ENCODE results near the gene NPAS2. TPM values are rescaled to one million over a fixed set of nuclear protein-coding genes. Genes with fewer than 3 reads are reported as not detected.

The NPAS2 gene
- total RNA-seq, 5 donors from 2014 or later (not counting 1 experiment from before 2014, with no cell fraction given) = 3.5 to 9.5 (median 4.4) TPM

- peaks cover 5 to 19% (median 16%) of the 10 kb centered on the region in 3 donors for H3K4me1 Mint-ChIP-seq
- H3K4me3 Mint-ChIP-seq = peak overlapping the region in 2 of 3 donors; percentile 40 to 59
- ATAC-seq (replicated peaks in 1 of 4) (peak; percentile 11 to 23 (median 14)), DNase-seq (no peak)
- ChIA-PET POLR2A (interaction anchor here in 1 of 2 donors (0.6 kb wide), 1 partner anchor 85 kb away, joined by 3 read pairs; no protein-coding TSS in a partner anchor), CTCF (interaction anchor here in 1 of 2 donors (0.5 kb wide), 1 partner anchor 281 kb away, joined by 3 read pairs; no protein-coding TSS in a partner anchor)
- no peaks in the 10 kb centered on the region for H3K9me3 Mint-ChIP-seq
- H3K4me1 ChIP-seq (ENCODE audit: control insufficient read depth in 1 of 2, extremely low read depth in 1 of 2, insufficient read depth in 2 of 2, low read length in 2 of 2) = peaks cover 0 to 10% of the 10 kb centered on the region in 2 experiments
- H3K9me3 ChIP-seq = no peaks in the 10 kb centered on the region
- H3K27ac Mint-ChIP-seq = peak overlapping the region; percentile 89 to 90
- no peaks in the 10 kb centered on the region for H3K27me3 Mint-ChIP-seq
- peak overlapping the region; percentile 76 for H3K27ac ChIP-seq (ENCODE audit: low read length)
- H3K4me3 ChIP-seq (ENCODE audit: control insufficient read depth in 1 of 2, extremely low read depth in 1 of 2, low read length in 1 of 2) = no peak overlapping the region
- H3K36me3 ChIP-seq (ENCODE audit: control insufficient read depth in 2 of 2, extremely low read depth in 1 of 2, insufficient read depth in 1 of 2, low read length in 1 of 2) = no peaks in the 10 kb centered on the region
- no CpG with 5 or more reads among the region's 1 CpG for WGBS (ENCODE audit: insufficient coverage)
- H3K36me3 Mint-ChIP-seq = no peaks in the 10 kb centered on the region
- H3K27me3 ChIP-seq (replicated peaks in 1 of 2; ENCODE audit: control insufficient read depth in 2 of 2, extremely low read depth in 1 of 2, insufficient read depth in 2 of 2, low read length in 1 of 2) = no peaks in the 10 kb centered on the region
These were observed 104.2 kb downstream of the NPAS2 start for GRCh38 chr2:100924122-100924519.

DNA sequence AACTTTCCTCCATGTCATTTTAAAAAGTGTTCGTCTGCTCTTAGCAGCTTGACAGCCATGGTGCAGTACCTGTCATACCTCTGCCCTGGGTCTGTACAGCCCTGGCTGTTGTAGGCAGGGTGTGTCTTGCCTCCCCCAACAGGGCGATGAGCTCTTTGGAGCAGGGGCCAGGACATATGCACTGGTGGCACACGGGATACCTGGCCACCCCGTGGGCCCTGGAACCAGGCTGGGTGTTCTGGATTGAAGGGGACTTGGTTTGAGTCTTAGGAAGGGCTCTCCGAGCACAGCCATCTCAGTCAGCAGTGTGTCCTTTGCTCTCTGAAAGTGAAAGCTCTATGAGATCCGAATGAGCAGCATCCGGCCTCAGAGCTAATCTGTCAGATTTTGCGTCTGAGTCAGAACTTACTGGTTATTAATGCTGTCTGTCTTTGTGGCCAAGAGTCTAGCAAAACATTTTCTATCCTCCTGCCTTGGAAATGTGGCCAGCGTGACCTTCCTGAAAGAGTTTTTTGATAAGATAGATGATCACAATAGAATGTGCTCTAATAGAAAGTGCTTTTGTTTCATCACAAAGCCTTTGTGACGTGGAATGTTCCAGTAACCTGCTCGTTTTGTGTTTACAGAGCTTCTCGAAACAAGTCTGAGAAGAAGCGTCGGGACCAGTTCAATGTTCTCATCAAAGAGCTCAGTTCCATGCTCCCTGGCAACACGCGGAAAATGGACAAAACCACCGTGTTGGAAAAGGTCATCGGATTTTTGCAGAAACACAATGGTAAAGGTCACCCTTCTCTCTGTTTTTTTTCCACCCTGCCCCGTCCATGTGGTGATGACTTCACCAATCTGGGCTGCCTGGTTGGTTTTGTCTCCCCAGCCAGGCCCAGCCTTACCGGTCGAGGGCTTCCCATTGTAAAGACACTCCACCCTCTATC lies 104.8 kb downstream of the NPAS2 start:
- H3K36me3 ChIP-seq (ENCODE audit: control insufficient read depth in 2 of 2, extremely low read depth in 1 of 2, insufficient read depth in 1 of 2, low read length in 1 of 2) = no peaks in the 10 kb centered on the region
- no peaks in the 10 kb centered on the region for H3K27me3 ChIP-seq (replicated peaks in 1 of 2; ENCODE audit: control insufficient read depth in 2 of 2, extremely low read depth in 1 of 2, insufficient read depth in 2 of 2, low read length in 1 of 2)
- peak overlapping the region in 1 of 2 donors; percentile 27 for H3K4me3 ChIP-seq (ENCODE audit: control insufficient read depth in 1 of 2, extremely low read depth in 1 of 2, low read length in 1 of 2)
- peak; percentile 79 to 93 (median 86) for ATAC-seq (replicated peaks in 1 of 4)
- peak overlapping the region; percentile 40 to 65 (median 59) for H3K4me3 Mint-ChIP-seq
- H3K9me3 Mint-ChIP-seq = no peaks in the 10 kb centered on the region
- H3K9me3 ChIP-seq = no peaks in the 10 kb centered on the region
- peaks cover 5 to 19% (median 16%) of the 10 kb centered on the region in 3 donors for H3K4me1 Mint-ChIP-seq
- POLR2A ChIA-PET = interaction anchor here (0.6 to 1.1 kb wide), 2 partner anchors 16 to 86 kb away, joined by 3 read pairs; no protein-coding TSS in a partner anchor
- H3K36me3 Mint-ChIP-seq = no peaks in the 10 kb centered on the region
- no peaks in the 10 kb centered on the region for H3K27me3 Mint-ChIP-seq
- DNase-seq = peak in 17 of 35 experiments; percentile 4 to 50 (median 14)
- WGBS (ENCODE audit: insufficient coverage) = 58% methylated on average over 11 of the region's 21 CpGs
- peak overlapping the region; percentile 89 to 90 for H3K27ac Mint-ChIP-seq
- CTCF ChIA-PET = interaction anchor here (0.5 kb wide), 2 partner anchors 40 to 282 kb away, joined by 3 to 4 read pairs; no protein-coding TSS in a partner anchor
- H3K27ac ChIP-seq (ENCODE audit: low read length) = peak overlapping the region; percentile 76
- H3K4me1 ChIP-seq (ENCODE audit: control insufficient read depth in 1 of 2, extremely low read depth in 1 of 2, insufficient read depth in 2 of 2, low read length in 2 of 2) = peaks cover 0 to 10% of the 10 kb centered on the region in 2 experiments

DNA sequence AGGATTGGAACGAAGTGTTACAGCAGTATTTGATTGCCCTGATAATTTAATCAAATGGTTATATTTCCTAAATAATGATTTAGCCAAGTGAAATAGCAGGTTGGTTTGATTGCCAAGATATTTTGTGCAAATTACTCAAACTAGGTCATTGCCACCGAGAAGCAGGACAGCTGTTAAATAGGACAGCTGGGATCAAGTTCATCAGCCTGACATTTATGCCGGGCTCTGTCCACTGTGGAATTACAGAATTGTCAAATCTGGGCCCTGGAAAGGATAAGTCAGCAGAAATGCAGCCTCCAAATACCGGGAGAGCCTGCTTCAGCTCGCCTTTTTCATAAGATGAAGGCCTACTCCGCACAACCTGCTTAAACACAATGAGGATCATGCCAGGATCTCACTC lies 108.3 kb downstream of the NPAS2 start:
- ChIA-PET POLR2A (no interaction called here), CTCF (no interaction called here)
- Histone ChIP-seq H3K27ac (ENCODE audit: low read length) (no peak overlapping the region), H3K9me3 (no peaks in the 10 kb centered on the region), H3K27me3 (replicated peaks in 1 of 2; ENCODE audit: control insufficient read depth in 2 of 2, extremely low read depth in 1 of 2, insufficient read depth in 2 of 2, low read length in 1 of 2) (no peaks in the 10 kb centered on the region), H3K4me3 (ENCODE audit: control insufficient read depth in 1 of 2, extremely low read depth in 1 of 2, low read length in 1 of 2) (no peak overlapping the region), H3K36me3 (ENCODE audit: control insufficient read depth in 2 of 2, extremely low read depth in 1 of 2, insufficient read depth in 1 of 2, low read length in 1 of 2) (no peaks in the 10 kb centered on the region), H3K4me1 (ENCODE audit: control insufficient read depth in 1 of 2, extremely low read depth in 1 of 2, insufficient read depth in 2 of 2, low read length in 2 of 2) (peaks cover 0 to 10% of the 10 kb centered on the region in 2 experiments)
- WGBS (ENCODE audit: insufficient coverage) = 75% methylated on average over 3 of the region's 6 CpGs
- H3K4me3 Mint-ChIP-seq = no peak overlapping the region
- DNase-seq (no peak), ATAC-seq (replicated peaks in 1 of 4) (no peak)
- no peaks in the 10 kb centered on the region for H3K36me3 Mint-ChIP-seq
- peaks cover 5 to 19% (median 16%) of the 10 kb centered on the region in 3 donors for H3K4me1 Mint-ChIP-seq
- no peak overlapping the region for H3K27ac Mint-ChIP-seq
- no peaks in the 10 kb centered on the region for H3K9me3 Mint-ChIP-seq
- no peaks in the 10 kb centered on the region for H3K27me3 Mint-ChIP-seq

DNA sequence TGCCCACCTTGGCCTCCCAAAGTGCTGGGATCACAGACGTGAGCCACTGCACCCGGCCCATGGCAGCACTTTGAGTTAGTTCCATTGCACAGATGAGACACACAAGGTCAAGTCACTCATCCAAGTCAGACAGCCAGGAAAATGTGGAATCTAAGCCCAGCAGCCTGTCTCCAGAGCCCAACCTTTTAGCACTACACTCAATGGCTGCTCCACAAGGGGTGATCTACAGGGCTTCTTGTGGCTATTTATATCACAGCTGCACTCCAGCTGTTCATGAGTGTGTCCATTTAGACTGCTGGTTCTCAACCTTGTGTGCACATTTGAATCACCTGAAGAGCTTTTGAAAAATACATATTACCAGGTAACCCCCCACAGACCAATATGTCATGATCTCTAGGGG lies 109.2 kb downstream of the NPAS2 start:
- 100% methylated on average over 1 of the region's 2 CpGs for WGBS (ENCODE audit: insufficient coverage)

GRCh38 chr2:100934504-100935371 lies 114.8 kb downstream of the NPAS2 start:
- CTCF ChIA-PET = no interaction called here
- Histone ChIP-seq H3K27ac (ENCODE audit: low read length) (no peak overlapping the region), H3K27me3 (replicated peaks in 1 of 2; ENCODE audit: control insufficient read depth in 2 of 2, extremely low read depth in 1 of 2, insufficient read depth in 2 of 2, low read length in 1 of 2) (no peaks in the 10 kb centered on the region), H3K36me3 (ENCODE audit: control insufficient read depth in 2 of 2, extremely low read depth in 1 of 2, insufficient read depth in 1 of 2, low read length in 1 of 2) (no peaks in the 10 kb centered on the region), H3K4me1 (ENCODE audit: control insufficient read depth in 1 of 2, extremely low read depth in 1 of 2, insufficient read depth in 2 of 2, low read length in 2 of 2) (no peaks in the 10 kb centered on the region), H3K4me3 (ENCODE audit: control insufficient read depth in 1 of 2, extremely low read depth in 1 of 2, low read length in 1 of 2) (no peak overlapping the region), H3K9me3 (no peaks in the 10 kb centered on the region)
- no peaks in the 10 kb centered on the region for H3K36me3 Mint-ChIP-seq
- no peaks in the 10 kb centered on the region for H3K9me3 Mint-ChIP-seq
- POLR2A ChIA-PET = no interaction called here
- DNase-seq (no peak), ATAC-seq (replicated peaks in 1 of 4) (no peak)
- H3K27me3 Mint-ChIP-seq = no peaks in the 10 kb centered on the region
- no peak overlapping the region for H3K4me3 Mint-ChIP-seq
- no peak overlapping the region for H3K27ac Mint-ChIP-seq
- 96% methylated on average over 4 of the region's 6 CpGs for WGBS (ENCODE audit: insufficient coverage)
- H3K4me1 Mint-ChIP-seq = no peaks in the 10 kb centered on the region

More for the DNA sequence above, 109.2 kb downstream of the NPAS2 start:
- Histone ChIP-seq H3K27me3 (replicated peaks in 1 of 2; ENCODE audit: control insufficient read depth in 2 of 2, extremely low read depth in 1 of 2, insufficient read depth in 2 of 2, low read length in 1 of 2) (no peaks in the 10 kb centered on the region), H3K27ac (ENCODE audit: low read length) (no peak overlapping the region), H3K4me3 (ENCODE audit: control insufficient read depth in 1 of 2, extremely low read depth in 1 of 2, low read length in 1 of 2) (no peak overlapping the region), H3K4me1 (ENCODE audit: control insufficient read depth in 1 of 2, extremely low read depth in 1 of 2, insufficient read depth in 2 of 2, low read length in 2 of 2) (peaks cover 0 to 10% of the 10 kb centered on the region in 2 experiments), H3K36me3 (ENCODE audit: control insufficient read depth in 2 of 2, extremely low read depth in 1 of 2, insufficient read depth in 1 of 2, low read length in 1 of 2) (no peaks in the 10 kb centered on the region), H3K9me3 (no peaks in the 10 kb centered on the region)
- no peaks in the 10 kb centered on the region for H3K27me3 Mint-ChIP-seq
- no peak overlapping the region for H3K4me3 Mint-ChIP-seq
- no peak overlapping the region for H3K27ac Mint-ChIP-seq
- ChIA-PET POLR2A (interaction anchor here in 1 of 2 donors (0.6 kb wide), 1 partner anchor 325 kb away, joined by 3 read pairs; no protein-coding TSS in a partner anchor), CTCF (interaction anchor here in 1 of 2 donors (1.0 kb wide), 1 partner anchor 17 kb away, joined by 3 read pairs; no protein-coding TSS in a partner anchor)
- H3K9me3 Mint-ChIP-seq = no peaks in the 10 kb centered on the region
- H3K4me1 Mint-ChIP-seq = peaks cover 5 to 15% (median 14%) of the 10 kb centered on the region in 3 donors
- ATAC-seq (replicated peaks in 1 of 4) (no peak), DNase-seq (no peak)
- H3K36me3 Mint-ChIP-seq = no peaks in the 10 kb centered on the region

GRCh38 chr2:100935372-100935752 lies 115.4 kb downstream of the NPAS2 start:
- no peak overlapping the region for H3K4me3 Mint-ChIP-seq
- POLR2A ChIA-PET = no interaction called here

More at GRCh38 chr2:100935372-100935752, 115.4 kb downstream of the NPAS2 start:
- no CpG with 5 or more reads among the region's 3 CpGs for WGBS (ENCODE audit: insufficient coverage)
- DNase-seq = no peak
- H3K27me3 Mint-ChIP-seq = no peaks in the 10 kb centered on the region
- H3K9me3 ChIP-seq = no peaks in the 10 kb centered on the region
- peaks cover 0 to under 1% of the 10 kb centered on the region in 2 experiments for H3K4me1 ChIP-seq (ENCODE audit: control insufficient read depth in 1 of 2, extremely low read depth in 1 of 2, insufficient read depth in 2 of 2, low read length in 2 of 2)
- no peaks in the 10 kb centered on the region for H3K36me3 ChIP-seq (ENCODE audit: control insufficient read depth in 2 of 2, extremely low read depth in 1 of 2, insufficient read depth in 1 of 2, low read length in 1 of 2)
- H3K9me3 Mint-ChIP-seq = no peaks in the 10 kb centered on the region
- H3K36me3 Mint-ChIP-seq = no peaks in the 10 kb centered on the region
- no peak overlapping the region for H3K27ac Mint-ChIP-seq
- ATAC-seq (replicated peaks in 1 of 4) = no peak
- no peaks in the 10 kb centered on the region for H3K27me3 ChIP-seq (replicated peaks in 1 of 2; ENCODE audit: control insufficient read depth in 2 of 2, extremely low read depth in 1 of 2, insufficient read depth in 2 of 2, low read length in 1 of 2)
- H3K4me3 ChIP-seq (ENCODE audit: control insufficient read depth in 1 of 2, extremely low read depth in 1 of 2, low read length in 1 of 2) = no peak overlapping the region
- H3K4me1 Mint-ChIP-seq = peaks cover 2 to 4% (median 3%) of the 10 kb centered on the region in 3 donors
- H3K27ac ChIP-seq (ENCODE audit: low read length) = no peak overlapping the region
- CTCF ChIA-PET = no interaction called here

Measured in T-cell (primary cell).